Type B pancreatic cell (in vitro differentiated cells): ENCODE results near the gene APBA1. TPM values are rescaled to one million over a fixed set of nuclear protein-coding genes. Genes with fewer than 3 reads are reported as not detected.

Experiments used
- DNase-seq: peaks from one replicate; pipeline ENCODE4 v3.0.0; 2021; ENCODE audit warnings: mixed read lengths; ENCODE audit not compliant: unreplicated experiment; ENCODE audit errors: extremely low spot score
- H3K27ac Mint-ChIP-seq: 2 replicates; pipeline ENCODE4 v1.8.0; 2021; ENCODE audit warnings: mild to moderate bottlenecking, mixed read lengths
- H3K27me3 Mint-ChIP-seq: 2 replicates; pipeline ENCODE4 v1.8.0; 2021; ENCODE audit warnings: mixed read lengths
- H3K36me3 Mint-ChIP-seq: 2 replicates; pipeline ENCODE4 v1.8.0; 2021; ENCODE audit warnings: mixed read lengths
- H3K4me1 Mint-ChIP-seq: one replicate; pipeline ENCODE4 v1.8.0; 2021; ENCODE audit warnings: mixed read lengths; ENCODE audit not compliant: unreplicated experiment
- H3K4me3 Mint-ChIP-seq: 2 replicates; pipeline ENCODE4 v1.8.0; 2021; ENCODE audit warnings: mild to moderate bottlenecking, mixed read lengths
- H3K9me3 Mint-ChIP-seq: 2 replicates; pipeline ENCODE4 v1.8.0; 2021; ENCODE audit warnings: mixed read lengths
- total RNA-seq: library from RNA; stranded (reverse); gene quantifications from 2 replicates; pipeline ENCODE4 v1.2.1, GENCODE V29; 2021; ENCODE audit warnings: low replicate concordance
- TF ChIP-seq, protein P1 (sequence below): fragments of 200-600 bp; sonication (generic); conservative IDR thresholded peaks from 2 replicates; pipeline ENCODE4 v1.5.0; 2021; ENCODE audit warnings: antibody characterized with exemption, mild to moderate bottlenecking

The APBA1 gene
- total RNA-seq, 1 donor from 2014 or later: 6.3 TPM

DNA sequence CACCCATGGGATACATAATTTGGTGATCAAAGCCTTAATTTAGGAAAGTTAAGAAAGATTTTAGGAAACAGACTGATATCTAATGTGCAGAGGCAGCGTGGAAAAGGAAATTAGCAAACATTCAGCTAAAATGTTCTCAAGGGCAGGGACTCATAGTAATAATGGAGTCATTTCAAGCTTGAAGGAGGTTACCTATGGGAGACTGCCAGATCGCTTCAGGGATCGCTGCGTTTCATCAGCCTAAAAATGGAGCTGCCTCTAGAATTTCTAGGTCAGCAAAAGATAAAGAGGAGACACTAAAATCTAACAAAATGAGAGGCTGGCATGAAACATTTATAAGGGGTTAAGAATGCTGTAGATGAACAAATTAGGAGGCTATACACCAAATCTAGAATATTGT lies 115.5 kb downstream of the APBA1 start:
- no peaks in the 10 kb centered on the region for H3K36me3 Mint-ChIP-seq
- H3K4me1 Mint-ChIP-seq: no peaks in the 10 kb centered on the region
- no peaks in the 10 kb centered on the region for H3K9me3 Mint-ChIP-seq
- peaks cover 11% of the 10 kb centered on the region for H3K27me3 Mint-ChIP-seq
- H3K4me3 Mint-ChIP-seq: no peak overlapping the region
- DNase-seq: no peak
- H3K27ac Mint-ChIP-seq: no peak overlapping the region
- TF ChIP-seq, protein P1, sequence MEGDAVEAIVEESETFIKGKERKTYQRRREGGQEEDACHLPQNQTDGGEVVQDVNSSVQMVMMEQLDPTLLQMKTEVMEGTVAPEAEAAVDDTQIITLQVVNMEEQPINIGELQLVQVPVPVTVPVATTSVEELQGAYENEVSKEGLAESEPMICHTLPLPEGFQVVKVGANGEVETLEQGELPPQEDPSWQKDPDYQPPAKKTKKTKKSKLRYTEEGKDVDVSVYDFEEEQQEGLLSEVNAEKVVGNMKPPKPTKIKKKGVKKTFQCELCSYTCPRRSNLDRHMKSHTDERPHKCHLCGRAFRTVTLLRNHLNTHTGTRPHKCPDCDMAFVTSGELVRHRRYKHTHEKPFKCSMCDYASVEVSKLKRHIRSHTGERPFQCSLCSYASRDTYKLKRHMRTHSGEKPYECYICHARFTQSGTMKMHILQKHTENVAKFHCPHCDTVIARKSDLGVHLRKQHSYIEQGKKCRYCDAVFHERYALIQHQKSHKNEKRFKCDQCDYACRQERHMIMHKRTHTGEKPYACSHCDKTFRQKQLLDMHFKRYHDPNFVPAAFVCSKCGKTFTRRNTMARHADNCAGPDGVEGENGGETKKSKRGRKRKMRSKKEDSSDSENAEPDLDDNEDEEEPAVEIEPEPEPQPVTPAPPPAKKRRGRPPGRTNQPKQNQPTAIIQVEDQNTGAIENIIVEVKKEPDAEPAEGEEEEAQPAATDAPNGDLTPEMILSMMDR: no peak

GRCh38 chr9:69555802-69556201 lies 116.4 kb downstream of the APBA1 start:
- DNase-seq: no peak
- Mint-ChIP-seq H3K36me3 (no peaks in the 10 kb centered on the region), H3K27ac (no peak overlapping the region), H3K27me3 (peaks cover 11% of the 10 kb centered on the region), H3K4me1 (no peaks in the 10 kb centered on the region), H3K4me3 (no peak overlapping the region), H3K9me3 (no peaks in the 10 kb centered on the region)
- TF ChIP-seq, protein P1: no peak

- Mint-ChIP-seq H3K4me3 (no peak overlapping the region), H3K36me3 (no peaks in the 10 kb centered on the region), H3K27ac (no peak overlapping the region), H3K4me1 (no peaks in the 10 kb centered on the region), H3K9me3 (no peaks in the 10 kb centered on the region), H3K27me3 (peaks cover 15% of the 10 kb centered on the region)
- TF ChIP-seq, protein P1: no peak
- no peak for DNase-seq
These were observed 117.2 kb downstream of the APBA1 start for GRCh38 chr9:69554945-69555344.

- no peak for DNase-seq
- no peaks in the 10 kb centered on the region for H3K4me1 Mint-ChIP-seq
- TF ChIP-seq, protein P1: peak; percentile 92
- no peaks in the 10 kb centered on the region for H3K36me3 Mint-ChIP-seq
- H3K4me3 Mint-ChIP-seq: no peak overlapping the region
- H3K27me3 Mint-ChIP-seq: peaks cover 17% of the 10 kb centered on the region
- H3K9me3 Mint-ChIP-seq: no peaks in the 10 kb centered on the region
- H3K27ac Mint-ChIP-seq: no peak overlapping the region
These were observed 122.6 kb downstream of the APBA1 start for GRCh38 chr9:69549310-69550202.

GRCh38 chr9:69548681-69549080 lies 123.5 kb downstream of the APBA1 start:
- peaks cover 17% of the 10 kb centered on the region for H3K27me3 Mint-ChIP-seq
- H3K4me1 Mint-ChIP-seq: no peaks in the 10 kb centered on the region
- DNase-seq: no peak
- H3K36me3 Mint-ChIP-seq: no peaks in the 10 kb centered on the region
- H3K27ac Mint-ChIP-seq: no peak overlapping the region
- H3K4me3 Mint-ChIP-seq: no peak overlapping the region
- TF ChIP-seq, protein P1: no peak
- H3K9me3 Mint-ChIP-seq: no peaks in the 10 kb centered on the region
